HCT116 (cell line): ENCODE results near the gene RELCH. TPM values are rescaled to one million over a fixed set of nuclear protein-coding genes. Genes with fewer than 3 reads are reported as not detected.

ENCODE experiments used
- ATAC-seq: fragments of 200-7000 bp; cut with Tn5 transposase; 2 replicates; pipeline ENCODE4 v1.9.1; 2020; ENCODE audit warnings: mild to moderate bottlenecking, moderate library complexity
- BruUV-seq: library from RNA; stranded (reverse); fragments of 400-500 nt; replicated peaks from 2 replicates; lab custom pipeline; 2021; lab: Mats Ljungman, UMichigan
- CTCF ChIA-PET: fragments of 300-600 bp; sonication (Branson Sonifier 250); formaldehyde crosslinking; loops from one replicate; lab custom pipeline; 2021; ENCODE audit warnings: antibody characterized with exemption; lab: Charles Lee
- POLR2A ChIA-PET: fragments of 300-600, 350-600 bp; sonication (Branson Sonifier 250); formaldehyde crosslinking; loops from one replicate; lab custom pipeline; 2021; ENCODE audit warnings: antibody characterized with exemption; lab: Charles Lee
- RAD21 ChIA-PET, 2 experiments: fragments of 300-600 bp; sonication (Branson Sonifier 250); formaldehyde crosslinking; loops; one replicate each; lab custom pipeline; 2023; ENCODE audit warnings: low total read pairs in 2 of 2; ENCODE audit not compliant: uncharacterized antibody in 2 of 2, unreplicated experiment in 2 of 2, low non-redundant PET in 1 of 2; lab: Charles Lee
- DNase-seq: peaks from one replicate; pipeline ENCODE4 v3.0.0-alpha.2; 2010; ENCODE audit warnings: low read depth, low spot score
- H2AFZ ChIP-seq: fragments of 200-600 bp; shearing (Covaris generic), sonication (generic); 2 replicates; pipeline ENCODE4 v1.6.1; 2017; ENCODE audit warnings: low read depth, mixed run types, mixed read lengths, antibody characterized with exemption, low read length; ENCODE audit not compliant: poor library complexity, severe bottlenecking
- H3K27ac ChIP-seq: 2 replicates; pipeline ENCODE4 v1.5.1; 2012; ENCODE audit warnings: low read depth, low read length
- H3K27me3 ChIP-seq: fragments of 200-600 bp; sonication (generic); 2 replicates; pipeline ENCODE4 v1.6.1; 2016; ENCODE audit warnings: mixed run types, low read length, mixed read lengths; ENCODE audit not compliant: insufficient read depth
- H3K36me3 ChIP-seq, 2 experiments: fragments of 200-500 bp in 1 of 2; fragments of 200-600 bp in 1 of 2; sonication (Bioruptor generic) in 1 of 2; sonication (generic) in 1 of 2; 2 replicates each; pipeline versions ENCODE4 v1.5.1 to v1.6.1; 2014 to 2016; ENCODE audit warnings: low read length in 2 of 2, inconsistent platforms in 1 of 2, mixed read lengths in 1 of 2, mixed run types in 1 of 2; ENCODE audit not compliant: insufficient read depth in 2 of 2, control insufficient read depth in 1 of 2
- H3K4me1 ChIP-seq, 2 experiments: fragments of 200-600 bp in 1 of 2; sonication (generic) in 1 of 2; 2 replicates each; pipeline versions ENCODE4 v1.5.1 to v1.6.1; 2012 to 2017; ENCODE audit warnings: low read length in 2 of 2, inconsistent platforms in 1 of 2, mild to moderate bottlenecking in 1 of 2, mixed read lengths in 1 of 2, mixed run types in 1 of 2, moderate library complexity in 1 of 2; ENCODE audit not compliant: insufficient read depth in 2 of 2, control insufficient read depth in 1 of 2
- H3K4me2 ChIP-seq: fragments of 200-600 bp; sonication (generic); 2 replicates; pipeline ENCODE4 v1.6.1; 2017; ENCODE audit warnings: mixed run types, low read length, mixed read lengths
- H3K4me3 ChIP-seq, 2 experiments: fragments of 200-600 bp in 1 of 2; sonication (generic) in 1 of 2; replicated peaks in 1 of 2; 2 replicates each; pipeline ENCODE4 v1.5.1; 2011 to 2016; ENCODE audit warnings: low read length in 2 of 2, control low read depth in 1 of 2, low read depth in 1 of 2, mild to moderate bottlenecking in 1 of 2, mixed read lengths in 1 of 2, mixed run types in 1 of 2
- H3K79me2 ChIP-seq: fragments of 200-600 bp; sonication (generic); 2 replicates; pipeline ENCODE4 v1.6.1; 2017; ENCODE audit warnings: mild to moderate bottlenecking, mixed run types, low read length, moderate library complexity, mixed read lengths; ENCODE audit not compliant: insufficient read depth
- H3K9ac ChIP-seq: fragments of 200-600 bp; sonication (generic); 2 replicates; pipeline ENCODE4 v1.6.1; 2016; ENCODE audit warnings: low read length, mixed read lengths
- H3K9me2 ChIP-seq: fragments of 200-600 bp; sonication (generic), shearing (Covaris generic); 2 replicates; pipeline ENCODE4 v1.6.1; 2017; ENCODE audit warnings: mixed run types, mild to moderate bottlenecking, moderate library complexity; ENCODE audit not compliant: insufficient read depth
- H3K9me3 ChIP-seq, 2 experiments: fragments of 200-500 bp in 1 of 2; fragments of 200-600 bp in 1 of 2; sonication (Bioruptor generic) in 1 of 2; sonication (generic) in 1 of 2; 2 replicates each; pipeline ENCODE4 v1.6.1; 2014 to 2017; ENCODE audit warnings: low read length in 2 of 2, mixed read lengths in 2 of 2, inconsistent platforms in 1 of 2, low read depth in 1 of 2, mild to moderate bottlenecking in 1 of 2, mixed run types in 1 of 2, moderate library complexity in 1 of 2; ENCODE audit not compliant: control insufficient read depth in 1 of 2, insufficient read depth in 1 of 2
- H4K20me1 ChIP-seq: fragments of 200-600 bp; sonication (generic), shearing (Covaris generic); 2 replicates; pipeline ENCODE4 v1.6.1; 2017; ENCODE audit warnings: mixed run types, mild to moderate bottlenecking, moderate library complexity; ENCODE audit not compliant: insufficient read depth
- CEBPB ChIP-seq: IDR thresholded peaks from 2 replicates; pipeline ENCODE4 v1.6.1; 2012; ENCODE audit warnings: low read depth
- JUND ChIP-seq: IDR thresholded peaks from 2 replicates; pipeline ENCODE4 v1.6.1; 2012
- POLR2AphosphoS5 ChIP-seq: IDR thresholded peaks from 2 replicates; pipeline ENCODE4 v1.6.1; 2011; ENCODE audit warnings: mild to moderate bottlenecking, low read depth, low read length, moderate library complexity
- RAD21 ChIP-seq: IDR thresholded peaks from 2 replicates; pipeline ENCODE4 v1.6.1; 2012; ENCODE audit warnings: low read depth, mild to moderate bottlenecking
- SP1 ChIP-seq: IDR thresholded peaks from 2 replicates; pipeline ENCODE4 v1.6.1; 2012; ENCODE audit warnings: low read depth
- TCF7L2 ChIP-seq: IDR thresholded peaks from 2 replicates; pipeline ENCODE4 v1.7.0; 2011; ENCODE audit warnings: borderline replicate concordance, inconsistent platforms; ENCODE audit not compliant: insufficient read depth, insufficient read length; ENCODE audit errors: extremely low read depth
- YY1 ChIP-seq: IDR thresholded peaks from 2 replicates; pipeline ENCODE4 v1.6.1; 2011; ENCODE audit warnings: low read length, low read depth, moderate library complexity, mild to moderate bottlenecking; ENCODE audit not compliant: insufficient replicate concordance; ENCODE audit errors: extremely low read depth
- ZBTB33 ChIP-seq: IDR thresholded peaks from 2 replicates; pipeline ENCODE4 v1.6.1; 2011; ENCODE audit warnings: mild to moderate bottlenecking, low read length, moderate library complexity; ENCODE audit not compliant: insufficient replicate concordance; ENCODE audit errors: extremely low read depth
- intact Hi-C: fragments of 100-400 bp; cut with micrococcal nuclease; formaldehyde crosslinking; loops from 2 replicates; pipeline ENCODE4 v1.10.0; 2022
- total RNA-seq: library from RNA; stranded (reverse); gene quantifications from one replicate; pipeline ENCODE4 v1.2.1, GENCODE V29; 2021; ENCODE audit not compliant: unreplicated experiment
- TF ChIP-seq, protein P1 (sequence below), 3 experiments: fragments of 200-600 bp in 1 of 3; sonication (generic) in 1 of 3; IDR thresholded peaks in 2 of 3; conservative IDR thresholded peaks in 1 of 3; 2 replicates each; pipeline ENCODE4 v1.5.1; 2012 to 2017; ENCODE audit warnings: low read depth in 2 of 3, low read length in 2 of 3, antibody characterized with exemption in 1 of 3, borderline replicate concordance in 1 of 3, control low read depth in 1 of 3, mild to moderate bottlenecking in 1 of 3, mixed read lengths in 1 of 3, mixed run types in 1 of 3, moderate library complexity in 1 of 3; ENCODE audit not compliant: insufficient read depth in 1 of 3
- TF ChIP-seq, protein P2 (sequence below): IDR thresholded peaks from 2 replicates; pipeline ENCODE4 v1.6.1; 2012; ENCODE audit warnings: low read depth
- TF ChIP-seq, protein P3 (sequence below): IDR thresholded peaks from 2 replicates; pipeline ENCODE4 v1.6.1; 2012

The RELCH gene
- total RNA-seq, 1 experiment from 2014 or later = 17.4 TPM

DNA sequence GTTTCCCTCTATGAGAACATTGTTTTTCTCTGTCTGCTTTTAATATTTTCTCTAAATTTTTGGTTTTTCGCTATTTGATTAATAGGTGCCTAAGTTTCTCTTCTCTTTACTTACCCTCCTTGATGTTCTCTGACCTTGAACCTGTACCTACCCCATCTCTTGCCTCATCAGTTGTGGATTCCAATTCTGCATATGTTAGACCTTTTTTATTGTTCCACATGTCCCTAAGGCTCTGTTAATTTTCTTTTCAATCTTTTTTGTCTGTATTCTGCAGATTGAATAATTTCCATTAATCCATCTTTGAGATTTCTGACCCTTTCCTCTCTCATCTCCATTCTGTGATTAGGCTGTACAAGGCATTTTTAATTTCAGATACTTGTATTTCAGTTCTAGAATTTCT lies 23.1 kb downstream of the RELCH start (continued):
- TF ChIP-seq, protein P1, sequence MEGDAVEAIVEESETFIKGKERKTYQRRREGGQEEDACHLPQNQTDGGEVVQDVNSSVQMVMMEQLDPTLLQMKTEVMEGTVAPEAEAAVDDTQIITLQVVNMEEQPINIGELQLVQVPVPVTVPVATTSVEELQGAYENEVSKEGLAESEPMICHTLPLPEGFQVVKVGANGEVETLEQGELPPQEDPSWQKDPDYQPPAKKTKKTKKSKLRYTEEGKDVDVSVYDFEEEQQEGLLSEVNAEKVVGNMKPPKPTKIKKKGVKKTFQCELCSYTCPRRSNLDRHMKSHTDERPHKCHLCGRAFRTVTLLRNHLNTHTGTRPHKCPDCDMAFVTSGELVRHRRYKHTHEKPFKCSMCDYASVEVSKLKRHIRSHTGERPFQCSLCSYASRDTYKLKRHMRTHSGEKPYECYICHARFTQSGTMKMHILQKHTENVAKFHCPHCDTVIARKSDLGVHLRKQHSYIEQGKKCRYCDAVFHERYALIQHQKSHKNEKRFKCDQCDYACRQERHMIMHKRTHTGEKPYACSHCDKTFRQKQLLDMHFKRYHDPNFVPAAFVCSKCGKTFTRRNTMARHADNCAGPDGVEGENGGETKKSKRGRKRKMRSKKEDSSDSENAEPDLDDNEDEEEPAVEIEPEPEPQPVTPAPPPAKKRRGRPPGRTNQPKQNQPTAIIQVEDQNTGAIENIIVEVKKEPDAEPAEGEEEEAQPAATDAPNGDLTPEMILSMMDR (IDR thresholded peaks at IDR 0.05 in 2 of 3, conservative IDR thresholded peaks at IDR 0.05 in 1 of 3; ENCODE audit: borderline replicate concordance in 1 of 3, insufficient read depth in 1 of 3, low read depth in 2 of 3, low read length in 2 of 3) = no peak
- TF ChIP-seq RAD21 (no peak), SP1 (no peak), TCF7L2 (no peak), YY1 (no peak), CEBPB (no peak), JUND (no peak)
- TF ChIP-seq, protein P2, sequence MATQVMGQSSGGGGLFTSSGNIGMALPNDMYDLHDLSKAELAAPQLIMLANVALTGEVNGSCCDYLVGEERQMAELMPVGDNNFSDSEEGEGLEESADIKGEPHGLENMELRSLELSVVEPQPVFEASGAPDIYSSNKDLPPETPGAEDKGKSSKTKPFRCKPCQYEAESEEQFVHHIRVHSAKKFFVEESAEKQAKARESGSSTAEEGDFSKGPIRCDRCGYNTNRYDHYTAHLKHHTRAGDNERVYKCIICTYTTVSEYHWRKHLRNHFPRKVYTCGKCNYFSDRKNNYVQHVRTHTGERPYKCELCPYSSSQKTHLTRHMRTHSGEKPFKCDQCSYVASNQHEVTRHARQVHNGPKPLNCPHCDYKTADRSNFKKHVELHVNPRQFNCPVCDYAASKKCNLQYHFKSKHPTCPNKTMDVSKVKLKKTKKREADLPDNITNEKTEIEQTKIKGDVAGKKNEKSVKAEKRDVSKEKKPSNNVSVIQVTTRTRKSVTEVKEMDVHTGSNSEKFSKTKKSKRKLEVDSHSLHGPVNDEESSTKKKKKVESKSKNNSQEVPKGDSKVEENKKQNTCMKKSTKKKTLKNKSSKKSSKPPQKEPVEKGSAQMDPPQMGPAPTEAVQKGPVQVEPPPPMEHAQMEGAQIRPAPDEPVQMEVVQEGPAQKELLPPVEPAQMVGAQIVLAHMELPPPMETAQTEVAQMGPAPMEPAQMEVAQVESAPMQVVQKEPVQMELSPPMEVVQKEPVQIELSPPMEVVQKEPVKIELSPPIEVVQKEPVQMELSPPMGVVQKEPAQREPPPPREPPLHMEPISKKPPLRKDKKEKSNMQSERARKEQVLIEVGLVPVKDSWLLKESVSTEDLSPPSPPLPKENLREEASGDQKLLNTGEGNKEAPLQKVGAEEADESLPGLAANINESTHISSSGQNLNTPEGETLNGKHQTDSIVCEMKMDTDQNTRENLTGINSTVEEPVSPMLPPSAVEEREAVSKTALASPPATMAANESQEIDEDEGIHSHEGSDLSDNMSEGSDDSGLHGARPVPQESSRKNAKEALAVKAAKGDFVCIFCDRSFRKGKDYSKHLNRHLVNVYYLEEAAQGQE = no peak

GRCh38 chr18:62211325-62211828 lies 24.3 kb downstream of the RELCH start:
- H3K9me2 ChIP-seq = no peaks in the 10 kb centered on the region
- intact Hi-C loops = no loop called here
- peaks cover 0 to 5% of the 10 kb centered on the region in 2 experiments; a peak in 1 of 4 replicates for H3K36me3 ChIP-seq
- no peaks in the 10 kb centered on the region for H3K27me3 ChIP-seq
- H3K9me3 ChIP-seq = no peaks in the 10 kb centered on the region
- H3K79me2 ChIP-seq = peaks cover 53% of the 10 kb centered on the region
- BruUV-seq = no TSS peak
- no peak for ATAC-seq
- no peaks in the 10 kb centered on the region for H4K20me1 ChIP-seq
- ChIA-PET RAD21 (no interaction called here), CTCF (no interaction called here), POLR2A (no interaction called here)
- no peak overlapping the region for H3K4me3 ChIP-seq
- no peaks in the 10 kb centered on the region for H3K4me1 ChIP-seq
- no peak overlapping the region for H3K27ac ChIP-seq
- H3K4me2 ChIP-seq = no peak overlapping the region
- no peak for DNase-seq
- H2AFZ ChIP-seq = no peak overlapping the region
- no peak overlapping the region for H3K9ac ChIP-seq
- TF ChIP-seq, protein P3, sequence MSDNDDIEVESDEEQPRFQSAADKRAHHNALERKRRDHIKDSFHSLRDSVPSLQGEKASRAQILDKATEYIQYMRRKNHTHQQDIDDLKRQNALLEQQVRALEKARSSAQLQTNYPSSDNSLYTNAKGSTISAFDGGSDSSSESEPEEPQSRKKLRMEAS = no peak
- TF ChIP-seq POLR2AphosphoS5 = no peak
- no peak for TF ChIP-seq ZBTB33
